H1 (cell line): ENCODE measurements around the gene DNAAF8. TPM values are rescaled to one million over a fixed set of nuclear protein-coding genes. Genes with fewer than 3 reads are reported as not detected.

Experiments
- CTCF ChIA-PET: fragments of 300-600 bp; sonication (Branson Sonifier 250); formaldehyde crosslinking; loops from one replicate; lab custom pipeline; 2021; ENCODE audit not compliant: partially characterized antibody; lab: Charles Lee
- POLR2A ChIA-PET: fragments of 300-600 bp; sonication (Branson Sonifier 250); formaldehyde crosslinking; loops from one replicate; lab custom pipeline; 2021; ENCODE audit warnings: inconsistent platforms; ENCODE audit not compliant: partially characterized antibody; lab: Charles Lee
- DNase-seq, 2 experiments: peaks; one replicate each; pipeline versions ENCODE4 v3.0.0 to v3.0.0-alpha.2; 2010 to 2022; ENCODE audit warnings: low spot score in 2 of 2, low read depth in 1 of 2, mixed read lengths in 1 of 2
- FAIRE-seq: peaks from 2 replicates; lab custom pipeline; 2011; peaks lifted over from hg19 to GRCh38; lab: Jason Lieb, UNC
- H2AFZ ChIP-seq: 2 replicates; pipeline ENCODE4 v1.8.1; 2012; ENCODE audit warnings: low read length, inconsistent platforms
- H2AK5ac ChIP-seq: 2 replicates; pipeline ENCODE4 v1.6.1; 2013; ENCODE audit warnings: low read depth, low read length
- H2BK120ac ChIP-seq: replicated peaks from 2 replicates; pipeline ENCODE3; 2013; ENCODE audit warnings: low read depth, low read length, inconsistent platforms
- H2BK12ac ChIP-seq: 2 replicates; pipeline ENCODE4 v1.6.1; 2013; ENCODE audit warnings: low read depth, low read length
- H2BK15ac ChIP-seq: 2 replicates; pipeline ENCODE4 v1.6.1; 2013; ENCODE audit warnings: low read length
- H2BK20ac ChIP-seq: 2 replicates; pipeline ENCODE4 v1.6.1; 2013; ENCODE audit warnings: low read length
- H2BK5ac ChIP-seq: 2 replicates; pipeline ENCODE4 v1.6.1; 2013; ENCODE audit warnings: low read depth, low read length
- H3K14ac ChIP-seq: 2 replicates; pipeline ENCODE4 v1.6.1; 2013; ENCODE audit warnings: inconsistent platforms; ENCODE audit not compliant: insufficient read length
- H3K18ac ChIP-seq: 2 replicates; pipeline ENCODE4 v1.6.1; 2013; ENCODE audit warnings: low read length; ENCODE audit errors: extremely low read depth
- H3K23ac ChIP-seq: 2 replicates; pipeline ENCODE4 v1.6.1; 2013; ENCODE audit warnings: inconsistent platforms; ENCODE audit not compliant: insufficient read length
- H3K23me2 ChIP-seq: 2 replicates; pipeline ENCODE4 v1.6.1; 2013; ENCODE audit warnings: low read depth, low read length
- H3K27ac ChIP-seq: 2 replicates; pipeline ENCODE4 v1.6.1; 2011; ENCODE audit warnings: low read depth, low read length, inconsistent platforms
- H3K27me3 ChIP-seq, 4 experiments: replicated peaks in 1 of 4; 1 replicate in 1 of 4; 2 replicates in 3 of 4; pipeline versions ENCODE4 v1.6.1 to v1.8.1; 2011 to 2013; ENCODE audit warnings: low read length in 3 of 4, mild to moderate bottlenecking in 3 of 4, inconsistent platforms in 2 of 4, mixed read lengths in 2 of 4, moderate library complexity in 1 of 4; ENCODE audit not compliant: control insufficient read depth in 3 of 4, insufficient read depth in 3 of 4; ENCODE audit errors: extremely low read depth in 1 of 4
- H3K36me3 ChIP-seq, 4 experiments: 2 replicates each; pipeline versions ENCODE4 v1.6.1 to v1.8.1; 2011 to 2013; ENCODE audit warnings: mild to moderate bottlenecking in 4 of 4, low read length in 3 of 4, moderate library complexity in 2 of 4, control low read depth in 1 of 4, inconsistent platforms in 1 of 4; ENCODE audit not compliant: insufficient read depth in 4 of 4, control insufficient read depth in 2 of 4
- H3K4ac ChIP-seq: replicated peaks from 2 replicates; pipeline ENCODE3; 2013; ENCODE audit warnings: low read length, low read depth, mixed read lengths, inconsistent platforms; ENCODE audit not compliant: insufficient read length
- H3K4me1 ChIP-seq, 4 experiments: replicated peaks in 1 of 4; 1 replicate in 1 of 4; 2 replicates in 3 of 4; pipeline versions ENCODE4 v1.6.1 to v1.8.1; 2011 to 2013; ENCODE audit warnings: low read length in 3 of 4, inconsistent platforms in 2 of 4, mixed read lengths in 1 of 4; ENCODE audit not compliant: insufficient read depth in 4 of 4, control insufficient read depth in 3 of 4
- H3K4me2 ChIP-seq, 2 experiments: 2 replicates each; pipeline versions ENCODE4 v1.6.1 to v1.8.1; 2011 to 2013; ENCODE audit warnings: low read depth in 2 of 2, low read length in 2 of 2, control low read depth in 1 of 2, inconsistent platforms in 1 of 2, mild to moderate bottlenecking in 1 of 2; ENCODE audit not compliant: insufficient read depth in 1 of 2
- H3K4me3 ChIP-seq, 4 experiments: fragments of 200-600, 300-600 bp in 1 of 4; sonication (generic), shearing (Covaris generic), sonication (Bioruptor Twin) in 1 of 4; 2 replicates each; pipeline versions ENCODE4 v1.5.1 to v1.8.1; 2011 to 2016; ENCODE audit warnings: low read length in 4 of 4, low read depth in 3 of 4, control low read depth in 2 of 4, inconsistent platforms in 2 of 4, mild to moderate bottlenecking in 2 of 4, mixed read lengths in 1 of 4, moderate library complexity in 1 of 4; ENCODE audit not compliant: insufficient read depth in 2 of 4; ENCODE audit errors: extremely low read depth in 1 of 4
- H3K56ac ChIP-seq: replicated peaks from 2 replicates; pipeline ENCODE3; 2013; ENCODE audit warnings: low read depth, mild to moderate bottlenecking, mixed read lengths, low read length, inconsistent platforms; ENCODE audit not compliant: insufficient read length
- H3K79me1 ChIP-seq: 2 replicates; pipeline ENCODE4 v1.6.1; 2013; ENCODE audit warnings: low read depth, low read length, control low read depth
- H3K79me2 ChIP-seq, 2 experiments: 2 replicates each; pipeline versions ENCODE4 v1.6.1 to v1.8.1; 2012 to 2013; ENCODE audit warnings: low read length in 2 of 2, mild to moderate bottlenecking in 2 of 2, inconsistent platforms in 1 of 2; ENCODE audit not compliant: insufficient read depth in 2 of 2, control insufficient read depth in 1 of 2
- H3K9ac ChIP-seq, 4 experiments: replicated peaks in 1 of 4; 1 replicate in 1 of 4; 2 replicates in 3 of 4; pipeline versions ENCODE4 v1.6.1 to v1.8.1; 2011 to 2013; ENCODE audit warnings: low read depth in 3 of 4, low read length in 3 of 4, control low read depth in 2 of 4, mild to moderate bottlenecking in 2 of 4, moderate library complexity in 2 of 4, inconsistent platforms in 1 of 4; ENCODE audit errors: extremely low read depth in 1 of 4
- H3K9me3 ChIP-seq, 2 experiments: 2 replicates each; pipeline versions ENCODE4 v1.6.1 to v1.8.1; 2012 to 2013; ENCODE audit warnings: mild to moderate bottlenecking in 2 of 2, moderate library complexity in 2 of 2, control low read depth in 1 of 2, inconsistent platforms in 1 of 2, low read depth in 1 of 2, low read length in 1 of 2, mixed read lengths in 1 of 2; ENCODE audit not compliant: insufficient read depth in 2 of 2
- H4K20me1 ChIP-seq, 2 experiments: replicated peaks in 1 of 2; 2 replicates each; pipeline versions ENCODE3 to v1.8.1; 2011 to 2013; ENCODE audit warnings: inconsistent platforms in 2 of 2, low read length in 2 of 2, mild to moderate bottlenecking in 1 of 2; ENCODE audit not compliant: insufficient read depth in 2 of 2, control insufficient read depth in 1 of 2
- H4K5ac ChIP-seq: 2 replicates; pipeline ENCODE4 v1.6.1; 2013; ENCODE audit warnings: low read length, low read depth, mixed read lengths, inconsistent platforms; ENCODE audit not compliant: insufficient read length
- H4K8ac ChIP-seq: 2 replicates; pipeline ENCODE4 v1.8.0; 2013; ENCODE audit warnings: mild to moderate bottlenecking, moderate library complexity, low read length, inconsistent platforms; ENCODE audit not compliant: insufficient read depth; ENCODE audit errors: extremely low read depth
- H4K91ac ChIP-seq: replicated peaks from 2 replicates; pipeline ENCODE3; 2013; ENCODE audit warnings: low read length, mixed read lengths, inconsistent platforms; ENCODE audit not compliant: insufficient read length
- CHD1 ChIP-seq: IDR thresholded peaks from 2 replicates; pipeline ENCODE4 v1.6.1; 2012; ENCODE audit warnings: low read depth, low read length, improper control_type of control experiment
- KDM1A ChIP-seq: fragments of 200-600, 300-600 bp; sonication (generic); IDR thresholded peaks from 2 replicates; pipeline ENCODE4 v1.7.1; 2016; ENCODE audit warnings: mild to moderate bottlenecking, low read length, borderline replicate concordance
- POLR2AphosphoS5 ChIP-seq: IDR thresholded peaks from 2 replicates; pipeline ENCODE4 v1.6.1; 2011; ENCODE audit warnings: low read depth, low read length
- RNF2 ChIP-seq: fragments of 200-900, 300-1000 bp; sonication (generic); IDR thresholded peaks from 2 replicates; pipeline ENCODE4 v1.7.1; 2016; ENCODE audit warnings: borderline replicate concordance, low read depth, mild to moderate bottlenecking, antibody characterized with exemption, low read length; ENCODE audit not compliant: poor library complexity, severe bottlenecking; ENCODE audit errors: missing control alignments
- SP2 ChIP-seq: IDR thresholded peaks from 2 replicates; pipeline ENCODE4 v1.6.1; 2012; ENCODE audit warnings: mild to moderate bottlenecking, low read length, inconsistent platforms
- WGBS, 2 experiments: shearing (Covaris generic) in 1 of 2; methylation state at CpG; one replicate each; pipeline versions ENCODE4 v1.1.6 to v1.1.7; 2013 to 2015; ENCODE audit warnings: low lambda C conversion rate in 2 of 2, mixed read lengths in 2 of 2, inconsistent platforms in 1 of 2, low coverage in 1 of 2, missing lambda C conversion rate in 1 of 2; ENCODE audit not compliant: insufficient replicate concordance in 2 of 2, insufficient coverage in 1 of 2, insufficient read length in 1 of 2; ENCODE audit errors: extremely low coverage in 1 of 2, missing lambda C conversion rate in 1 of 2; 5-methylcytosine and 5-hydroxymethylcytosine counted together
- polyA plus RNA-seq, 7 experiments: library from polyadenylated mRNA; depleted of rRNA in 3 of 7; stranded (reverse) in 5 of 7; unstranded in 2 of 7; fragments of >200 nt in 5 of 7; fragments of 200-250 nt in 2 of 7; gene quantifications; 1 replicate in 5 of 7; 2 replicates in 1 of 7; 4 replicates in 1 of 7; pipeline versions ENCODE4 v1.2.1 to v1.2.3, GENCODE V29; 2011 to 2013; ENCODE audit warnings: missing spikeins in 2 of 7, mixed read lengths in 2 of 7
- total RNA-seq: library from RNA; stranded (reverse); fragmentation: NEBNext Ultra II Directional; extraction: Animal tissue kit (Norgen Biotek cat#: 25700); gene quantifications from 2 replicates; pipeline ENCODE4 v1.2.1, GENCODE V29; 2021

The DNAAF8 gene
- total and polyA plus RNA-seq, 2 of the 8 experiments (the other 6 are each of a cell fraction or from before 2014, with no cell fraction given), result 0.39 TPM; not detected in 1

GRCh38 chr16:4685776-4686496 lies 48.4 kb upstream of the DNAAF8 start:
- Histone ChIP-seq H4K20me1 (peaks cover 0 to 8% of the 10 kb centered on the region in 2 experiments), H3K56ac (no peak overlapping the region), H3K79me1 (no peaks in the 10 kb centered on the region), H4K8ac (no peak overlapping the region), H2BK5ac (no peak overlapping the region), H2AFZ (no peak overlapping the region), H3K9me3 (no peaks in the 10 kb centered on the region), H4K5ac (no peak overlapping the region), H2BK15ac (no peak overlapping the region), H2BK12ac (no peak overlapping the region), H3K23ac (no peak overlapping the region), H3K18ac (no peak overlapping the region), H3K79me2 (no peaks in the 10 kb centered on the region), H3K4ac (no peak overlapping the region), H2AK5ac (no peak overlapping the region), H3K14ac (no peak overlapping the region), H3K27ac (no peak overlapping the region), H2BK120ac (no peak overlapping the region), H3K27me3 (no peaks in the 10 kb centered on the region), H3K4me3 (no peak overlapping the region), H3K4me1 (no peaks in the 10 kb centered on the region), H3K23me2 (no peaks in the 10 kb centered on the region), H3K4me2 (no peak overlapping the region), H3K9ac (no peak overlapping the region), H2BK20ac (no peak overlapping the region), H3K36me3 (peaks cover 2 to 18% (median 7%) of the 10 kb centered on the region in 4 experiments; a peak in 5 of 8 replicates), H4K91ac (no peak overlapping the region)
- FAIRE-seq (no peak), DNase-seq (no peak)
- ChIA-PET CTCF (interaction anchor here (0.5 to 1.9 kb wide), 9 partner anchors 10 to 175 kb away, joined by 3 to 10 read pairs (median 3); no protein-coding TSS in a partner anchor), POLR2A (interaction anchor here (0.6 to 1.3 kb wide), 3 partner anchors 7 to 246 kb away, joined by 3 to 6 read pairs (median 3); partner anchors contain the start of gene NUDT16L1)
- 93% methylated on average over 24 of the region's 38 CpGs; no CpG with 5 or more reads in 1 of the 2 experiments for whole genome bisulfite sequencing, 2 experiments
- TF ChIP-seq KDM1A (no peak), SP2 (no peak), RNF2 (no peak), POLR2AphosphoS5 (no peak), CHD1 (no peak)
